Measurements from ENCODE around the gene CUL7.
A peak's percentile ranks its signal among the peaks of the same experiment; 100 is the strongest.
"Not testable (repeated sequence)": the region's sequence is repeated elsewhere in the genome, so short reads cannot be mapped to it uniquely, and the experiment has no call there.

CUL7 gene

DNA sequence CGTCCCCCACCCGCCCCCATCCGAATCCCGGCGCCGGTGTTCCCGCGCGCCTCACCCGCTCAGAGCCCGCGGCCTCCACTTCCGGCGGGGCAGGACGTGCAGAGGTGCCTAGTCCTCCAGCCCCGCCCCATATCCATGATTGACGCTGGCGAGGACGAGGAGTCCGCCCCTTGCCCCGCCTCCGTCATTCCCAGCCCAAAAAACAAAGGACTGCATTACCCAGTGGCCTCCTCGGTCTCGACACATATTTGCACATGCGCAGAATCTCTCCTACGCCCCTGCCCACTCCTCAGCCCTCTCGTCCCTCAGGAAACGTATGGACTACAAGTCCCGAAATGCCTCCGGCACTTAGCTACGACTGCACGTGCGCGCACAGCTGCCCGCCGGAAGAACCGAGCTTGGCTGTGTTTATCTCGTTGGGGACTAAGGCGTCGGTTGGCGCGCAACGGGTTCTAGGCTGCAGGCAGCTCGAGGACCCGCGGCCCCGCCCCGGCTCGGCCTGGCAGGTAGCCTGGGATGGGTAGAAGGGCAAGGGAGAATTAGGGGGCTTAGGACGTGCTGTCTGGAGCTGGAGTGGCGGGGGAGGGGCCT lies 39.7 kb downstream of the CUL7 start, which contains the start of the genes KLHDC3 and MEA1:
Gene KLHDC3 (plus strand): TSS at position 407 of the 591 bp plus-strand sequence. CDS start 2,944 bp downstream, outside the sequence.
Gene MEA1 (minus strand): TSS at position 104 of the 591 bp plus-strand sequence. CDS start 133 bp downstream, outside the sequence.
- peak; percentile 97 for FAIRE-seq

DNA sequence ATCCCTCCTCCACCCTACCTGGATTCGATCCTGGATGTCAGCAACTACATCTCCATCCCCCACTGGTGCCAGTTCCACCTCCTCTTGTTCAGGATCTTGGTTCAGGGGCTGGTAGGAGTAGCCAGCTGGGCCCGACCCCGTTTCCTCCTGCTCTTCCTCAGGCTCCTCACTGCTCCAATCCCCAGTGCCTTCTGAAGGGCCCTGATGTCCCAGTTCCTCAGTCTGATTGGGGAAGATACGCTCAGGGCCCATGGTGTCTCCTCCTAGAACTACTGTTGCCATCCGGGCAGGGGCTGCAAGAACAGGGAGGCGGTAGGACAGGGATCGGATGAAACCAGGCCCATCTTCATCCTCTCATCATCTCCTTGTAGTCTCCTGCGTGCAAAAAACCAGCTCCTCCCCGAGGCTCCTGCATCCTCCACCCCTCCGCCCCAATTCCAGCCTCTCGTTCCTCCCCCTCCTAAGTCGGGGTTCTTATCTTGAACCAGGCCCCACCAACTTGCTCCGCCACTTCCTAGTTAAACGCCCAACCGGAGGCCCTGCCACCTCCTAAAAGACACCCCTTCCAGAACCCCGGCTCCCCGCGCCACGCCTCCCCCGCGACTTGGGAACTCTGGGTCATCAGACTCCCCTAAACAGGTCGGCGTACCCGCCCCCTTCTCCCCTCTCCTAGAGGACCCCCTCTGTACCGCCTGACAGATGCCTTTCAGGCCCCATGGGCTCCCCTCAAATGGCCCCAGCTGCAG lies 40.4 kb downstream of the CUL7 start:
- FAIRE-seq = no peak

DNA sequence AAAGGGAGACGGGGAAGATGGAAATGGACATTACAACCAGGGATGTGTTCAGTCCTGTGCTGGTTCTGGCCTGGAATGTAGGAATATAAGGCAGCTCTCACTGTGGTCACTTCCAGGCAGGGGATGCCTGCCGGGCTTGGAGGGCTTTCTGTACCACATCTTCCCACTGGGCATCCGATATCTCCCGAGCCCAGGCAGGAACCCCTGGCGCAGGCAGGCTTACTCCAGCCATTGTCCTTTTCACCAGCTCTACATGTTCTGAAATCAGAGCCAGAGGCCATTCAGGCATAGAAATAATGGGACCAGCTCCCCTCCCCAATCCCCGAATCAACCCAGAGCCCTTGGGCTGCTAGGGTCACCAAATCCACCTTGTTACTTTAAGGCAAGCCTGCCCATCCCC lies 41.3 kb downstream of the CUL7 start:
- FAIRE-seq = no peak

DNA sequence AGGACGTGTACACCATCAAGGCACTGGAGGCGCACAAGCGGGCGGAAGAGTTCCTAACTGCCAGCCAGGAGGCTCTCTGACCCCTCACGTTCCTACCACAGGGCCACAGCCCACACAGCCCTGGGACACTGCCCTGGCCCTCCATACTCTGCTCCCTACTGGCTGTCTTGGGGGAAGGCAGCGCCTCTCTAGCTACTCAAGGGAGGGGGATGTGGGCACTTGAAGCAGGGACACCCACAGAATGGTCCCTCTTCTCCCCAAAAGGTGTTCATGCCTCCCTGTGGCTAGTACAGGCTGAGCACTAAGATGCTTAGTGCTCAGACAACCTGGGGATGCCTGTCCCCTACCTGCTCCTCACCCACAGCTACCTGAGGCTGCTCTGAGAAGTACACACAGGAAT lies 42.4 kb downstream of the CUL7 start:
- no peak for FAIRE-seq

DNA sequence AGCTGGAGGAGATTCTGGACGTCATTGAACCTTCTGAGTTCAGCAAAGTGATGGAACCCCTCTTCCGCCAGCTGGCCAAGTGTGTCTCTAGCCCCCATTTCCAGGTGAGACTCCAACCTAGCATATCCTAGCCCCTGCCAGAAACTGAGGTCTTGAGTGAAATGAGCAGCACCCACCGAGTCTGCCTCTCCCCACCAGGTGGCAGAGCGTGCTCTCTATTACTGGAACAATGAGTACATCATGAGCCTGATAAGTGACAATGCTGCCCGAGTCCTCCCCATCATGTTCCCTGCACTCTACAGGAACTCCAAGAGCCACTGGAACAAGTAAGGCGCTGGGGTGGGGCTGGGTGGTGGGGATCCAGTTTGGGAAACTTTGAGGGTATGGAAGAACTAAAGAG lies 44.5 kb downstream of the CUL7 start:
- FAIRE-seq = no peak

DNA sequence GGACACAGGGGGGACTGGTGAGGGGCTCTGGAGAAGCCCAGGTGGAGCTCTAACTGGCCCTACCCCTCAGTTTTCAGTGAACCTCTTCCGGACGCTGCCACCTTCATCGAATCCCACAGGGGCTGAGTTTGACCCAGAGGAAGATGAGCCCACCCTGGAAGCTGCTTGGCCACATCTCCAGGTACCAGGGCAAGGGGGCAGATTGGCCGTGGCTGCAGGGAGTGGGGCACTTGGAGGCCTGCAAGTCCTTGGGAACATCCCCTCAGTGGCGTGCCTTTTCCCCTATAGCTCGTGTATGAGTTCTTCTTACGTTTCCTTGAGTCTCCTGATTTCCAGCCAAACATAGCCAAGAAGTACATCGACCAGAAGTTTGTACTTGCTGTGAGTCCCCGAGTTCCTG lies 46.5 kb downstream of the CUL7 start:
- FAIRE-seq = no peak

DNA sequence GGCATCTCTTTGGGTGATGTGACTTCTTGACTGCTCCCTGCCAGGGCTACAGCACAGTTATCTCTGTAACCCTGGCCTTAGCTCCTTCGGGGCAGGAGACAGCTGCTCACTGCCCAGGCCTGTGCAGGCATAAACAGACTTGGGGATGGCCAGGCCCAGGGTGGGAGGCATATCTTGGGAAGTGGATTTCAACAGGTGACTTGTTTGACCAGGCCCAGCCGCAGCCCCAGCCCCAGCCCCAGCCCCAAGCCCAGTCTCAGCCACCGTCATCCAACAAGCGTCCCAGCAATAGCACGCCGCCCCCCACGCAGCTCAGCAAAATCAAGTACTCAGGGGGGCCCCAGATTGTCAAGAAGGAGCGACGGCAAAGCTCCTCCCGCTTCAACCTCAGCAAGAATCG lies 47.4 kb downstream of the CUL7 start:
- FAIRE-seq = no peak

DNA sequence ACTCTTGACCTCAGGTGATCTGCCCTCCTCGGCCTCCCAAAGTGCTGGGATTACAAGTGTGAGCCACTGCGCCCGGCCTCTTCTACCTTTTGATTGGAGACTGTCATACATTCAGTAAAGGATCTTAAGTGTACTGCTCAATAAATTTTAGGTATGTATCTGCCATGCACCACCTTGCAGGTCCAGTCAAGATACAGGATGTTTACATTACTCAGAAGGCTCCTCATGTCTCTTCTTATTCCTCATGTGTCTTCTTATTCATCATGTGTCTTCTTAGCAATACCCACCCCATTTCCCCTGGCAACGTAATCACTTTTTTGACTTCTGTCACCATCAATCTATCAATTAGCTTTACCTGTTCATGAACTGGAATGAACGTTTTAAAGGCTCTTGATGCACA lies 47.8 kb downstream of the CUL7 start:
- no peak for FAIRE-seq

DNA sequence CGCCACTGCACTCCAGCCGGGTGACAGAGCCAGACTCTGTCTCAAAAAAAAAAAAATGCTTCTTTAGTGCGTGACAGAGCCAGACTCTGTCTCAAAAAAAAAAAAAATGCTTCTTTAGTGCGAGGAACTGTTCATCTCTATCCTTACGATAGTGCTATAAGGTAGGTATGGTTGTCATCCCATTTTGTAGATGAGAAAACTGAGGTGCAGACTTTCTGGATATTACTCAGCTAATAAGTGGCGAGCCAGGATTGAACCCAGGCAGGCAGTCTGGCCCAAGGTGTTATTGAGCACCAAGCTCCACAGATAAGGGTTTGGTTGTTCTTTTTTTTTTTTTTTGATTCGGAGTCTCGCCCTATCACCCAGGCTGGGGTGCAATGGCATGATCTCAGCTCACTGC lies 51.8 kb downstream of the CUL7 start:
- FAIRE-seq = no peak

DNA sequence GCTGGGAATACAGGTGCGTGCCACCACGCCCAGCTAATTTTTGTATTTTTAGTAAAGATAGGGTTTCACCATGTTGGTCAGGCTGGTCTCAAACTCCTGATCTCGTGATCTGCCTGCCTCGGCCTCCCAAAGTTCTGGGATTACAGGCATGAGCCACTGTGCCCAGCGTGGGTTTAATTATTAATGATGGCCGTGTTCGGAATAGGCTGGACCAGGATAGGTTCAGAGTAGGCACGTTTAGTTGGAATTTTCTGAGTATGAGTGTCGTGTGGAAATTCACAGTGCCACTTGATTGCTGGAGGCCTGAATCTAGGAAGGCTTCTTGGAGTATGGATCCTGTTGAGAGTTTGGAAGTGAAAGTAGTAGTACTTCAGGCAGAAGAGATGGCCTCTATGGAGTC lies 55.4 kb downstream of the CUL7 start:
- not testable (repeated sequence) for FAIRE-seq

DNA sequence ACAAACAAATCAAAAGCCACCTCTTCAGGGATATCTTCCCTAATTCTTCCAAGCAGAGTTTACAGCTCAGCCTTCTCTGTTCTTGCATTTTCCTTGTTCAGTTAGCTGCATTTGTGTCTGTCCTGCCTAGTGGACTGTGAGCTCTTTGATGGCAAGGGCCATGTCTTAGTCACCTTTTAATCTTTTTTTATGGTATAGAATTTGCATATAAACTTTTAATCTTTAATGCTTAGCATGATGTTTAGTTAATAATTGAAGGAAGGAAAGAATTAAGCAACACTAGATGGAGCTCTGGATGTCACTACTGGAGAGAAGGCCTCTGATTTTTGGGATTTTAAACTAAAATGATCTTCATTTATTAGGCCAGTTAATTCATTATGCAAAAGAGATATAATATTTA lies 57.1 kb downstream of the CUL7 start:
- FAIRE-seq = no peak

DNA sequence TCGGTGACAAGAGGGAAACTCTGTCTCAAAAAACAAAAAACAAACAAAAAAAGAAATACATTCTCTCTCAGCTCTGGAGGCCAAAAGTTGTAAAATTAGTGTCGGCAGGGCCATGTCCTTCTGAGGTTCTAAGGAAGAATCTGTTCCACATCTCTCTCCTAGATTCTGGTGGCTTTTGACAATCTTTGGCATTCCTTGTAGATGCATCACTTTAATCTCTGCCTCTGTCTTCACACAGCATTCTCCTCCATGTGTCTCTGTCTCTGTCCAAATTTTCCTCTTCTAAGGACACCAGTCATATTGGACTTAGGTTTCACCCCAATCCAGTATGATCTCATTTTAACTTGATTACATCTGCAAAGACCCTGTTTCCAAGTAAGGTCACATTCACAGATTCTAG lies 60.2 kb downstream of the CUL7 start:
- FAIRE-seq = no peak

DNA sequence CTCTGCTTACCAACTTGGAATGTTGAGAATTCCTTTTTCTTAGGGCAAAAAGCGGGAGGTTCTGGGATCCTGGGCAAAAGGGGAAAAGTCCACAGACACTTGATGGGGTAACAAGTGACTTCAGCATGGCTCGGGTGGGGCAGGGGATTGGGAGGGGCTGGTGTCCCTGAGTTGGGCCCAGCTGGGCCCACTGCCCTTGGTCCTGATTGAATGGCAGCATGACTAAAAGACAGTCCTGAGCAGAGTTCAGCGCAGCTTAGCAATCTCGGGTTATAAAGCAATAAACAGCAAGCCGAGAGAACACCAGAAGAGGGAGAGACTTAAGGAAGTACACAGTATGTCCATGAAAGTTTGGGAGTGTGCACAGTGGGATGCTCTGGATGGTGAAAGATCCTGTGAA lies 63.7 kb downstream of the CUL7 start:
- no peak for FAIRE-seq

DNA sequence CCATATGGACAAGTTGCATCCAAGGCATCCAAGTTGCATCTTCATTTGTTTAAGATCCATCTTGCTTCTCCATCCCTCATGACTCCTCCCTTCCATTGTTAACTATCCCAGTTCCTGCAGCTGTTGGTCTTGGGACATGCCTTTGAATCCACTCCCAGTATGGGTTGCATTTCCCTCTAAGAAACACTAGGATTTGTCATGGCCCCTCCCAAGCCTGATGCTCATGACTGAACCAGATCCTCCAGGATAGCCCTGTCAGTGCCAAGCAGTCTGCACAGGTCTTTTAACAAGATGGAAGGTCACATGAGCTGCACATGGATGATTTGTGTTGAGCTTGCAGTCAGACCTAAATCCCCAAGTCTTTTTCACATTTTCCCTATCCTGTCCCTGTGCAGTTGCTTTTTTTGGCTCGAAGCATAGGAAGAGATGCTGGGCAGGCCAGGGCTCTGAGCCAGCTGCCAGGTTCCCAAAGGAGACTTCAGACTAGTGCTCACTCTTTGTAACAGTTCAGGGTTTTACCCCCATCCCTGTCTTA lies 65.1 kb downstream of the CUL7 start:
- no peak for FAIRE-seq
